ENCODE results near the gene PLEKHA7.

The PLEKHA7 gene

DNA sequence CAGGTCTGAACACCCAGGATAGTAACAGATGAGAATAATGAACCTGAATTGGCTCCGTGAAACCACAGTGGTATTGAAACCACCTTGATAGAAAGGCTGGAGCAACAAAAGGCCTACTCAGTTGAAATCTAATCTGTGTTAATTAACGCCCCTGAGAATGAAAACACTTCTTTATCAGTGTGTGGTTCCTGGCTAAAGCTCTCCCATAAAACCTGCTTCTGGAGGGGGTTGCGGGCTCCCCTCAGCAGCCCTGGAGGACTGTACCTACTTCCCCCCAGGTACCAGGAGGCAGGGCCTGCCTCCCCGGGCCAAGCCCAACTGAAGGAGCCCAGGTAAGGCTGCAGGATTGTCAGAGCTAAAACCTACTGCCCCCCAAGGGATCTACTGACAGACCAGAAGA is 54.6 kb downstream of the PLEKHA7 start:
- H3K4me3 ChIP-seq (ENCODE audit: low read depth, low read length): no peak overlapping the region
- no peak for DNase-seq (ENCODE audit: low read depth)
- TF ChIP-seq, protein P1, sequence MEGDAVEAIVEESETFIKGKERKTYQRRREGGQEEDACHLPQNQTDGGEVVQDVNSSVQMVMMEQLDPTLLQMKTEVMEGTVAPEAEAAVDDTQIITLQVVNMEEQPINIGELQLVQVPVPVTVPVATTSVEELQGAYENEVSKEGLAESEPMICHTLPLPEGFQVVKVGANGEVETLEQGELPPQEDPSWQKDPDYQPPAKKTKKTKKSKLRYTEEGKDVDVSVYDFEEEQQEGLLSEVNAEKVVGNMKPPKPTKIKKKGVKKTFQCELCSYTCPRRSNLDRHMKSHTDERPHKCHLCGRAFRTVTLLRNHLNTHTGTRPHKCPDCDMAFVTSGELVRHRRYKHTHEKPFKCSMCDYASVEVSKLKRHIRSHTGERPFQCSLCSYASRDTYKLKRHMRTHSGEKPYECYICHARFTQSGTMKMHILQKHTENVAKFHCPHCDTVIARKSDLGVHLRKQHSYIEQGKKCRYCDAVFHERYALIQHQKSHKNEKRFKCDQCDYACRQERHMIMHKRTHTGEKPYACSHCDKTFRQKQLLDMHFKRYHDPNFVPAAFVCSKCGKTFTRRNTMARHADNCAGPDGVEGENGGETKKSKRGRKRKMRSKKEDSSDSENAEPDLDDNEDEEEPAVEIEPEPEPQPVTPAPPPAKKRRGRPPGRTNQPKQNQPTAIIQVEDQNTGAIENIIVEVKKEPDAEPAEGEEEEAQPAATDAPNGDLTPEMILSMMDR (IDR thresholded peaks at IDR 0.05; ENCODE audit: low read depth, low read length): no peak
- no peak for TF ChIP-seq MYC (IDR thresholded peaks at IDR 0.05; ENCODE audit: low read depth, low read length)
- TF ChIP-seq, protein P2, sequence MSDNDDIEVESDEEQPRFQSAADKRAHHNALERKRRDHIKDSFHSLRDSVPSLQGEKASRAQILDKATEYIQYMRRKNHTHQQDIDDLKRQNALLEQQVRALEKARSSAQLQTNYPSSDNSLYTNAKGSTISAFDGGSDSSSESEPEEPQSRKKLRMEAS (IDR thresholded peaks at IDR 0.05; ENCODE audit: low read depth, low read length): no peak
- no peak for TF ChIP-seq POLR2A (IDR thresholded peaks at IDR 0.05; ENCODE audit: extremely low read depth, insufficient read length)

DNA sequence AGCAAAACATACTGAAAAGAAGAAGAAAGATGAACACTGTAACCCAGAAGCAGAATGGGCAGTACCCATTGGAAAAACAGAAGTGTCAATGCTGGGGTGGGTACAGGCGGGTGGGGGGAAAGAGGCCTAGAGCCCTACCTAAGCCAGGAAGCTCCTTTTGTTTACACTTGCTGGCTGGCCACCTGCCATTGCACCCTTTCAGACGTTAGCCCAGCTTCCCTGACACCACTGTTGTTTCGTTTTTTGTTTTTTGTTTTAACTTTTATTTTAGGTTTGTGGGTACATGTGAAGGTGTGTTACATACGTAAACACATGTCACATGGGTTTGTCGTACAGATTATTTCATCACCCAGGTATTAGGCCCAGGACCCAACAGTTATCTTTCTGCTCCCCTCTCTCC is 55.4 kb downstream of the PLEKHA7 start:
- TF ChIP-seq, protein P1 (IDR thresholded peaks at IDR 0.05; ENCODE audit: low read depth, low read length): no peak
- no peak for TF ChIP-seq MYC (IDR thresholded peaks at IDR 0.05; ENCODE audit: low read depth, low read length)
- no peak for TF ChIP-seq POLR2A (IDR thresholded peaks at IDR 0.05; ENCODE audit: extremely low read depth, insufficient read length)
- TF ChIP-seq, protein P2 (IDR thresholded peaks at IDR 0.05; ENCODE audit: low read depth, low read length): no peak
- no peak for DNase-seq (ENCODE audit: low read depth)

DNA sequence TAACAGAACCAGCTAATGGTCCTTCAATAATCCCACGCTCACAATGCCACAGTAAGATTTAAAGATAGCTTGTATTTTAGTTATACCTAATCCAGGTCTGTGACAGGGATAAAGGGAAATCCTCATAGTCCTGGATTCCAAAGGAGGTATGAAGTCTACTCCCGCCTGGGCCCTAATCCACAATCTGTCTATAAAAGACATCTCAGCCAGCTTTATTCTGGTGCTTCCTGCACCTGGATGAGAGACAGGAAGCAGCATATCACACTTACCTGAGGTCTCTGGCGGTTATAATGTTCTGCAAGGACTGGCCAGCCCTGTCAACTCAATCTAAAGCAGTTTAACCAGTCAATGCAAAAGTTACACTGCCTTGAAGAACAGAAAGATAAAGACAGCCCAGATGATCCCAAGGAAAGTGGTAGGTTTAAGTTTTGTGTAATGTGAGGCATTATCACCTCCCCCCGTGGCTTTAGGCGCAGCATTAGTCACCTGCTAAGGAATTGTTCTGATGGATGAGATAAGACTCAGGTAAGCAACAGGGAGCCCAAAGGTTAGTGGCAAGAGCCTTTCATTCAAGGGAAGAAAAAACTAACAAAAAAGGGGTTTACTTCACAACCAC is 57.6 kb downstream of the PLEKHA7 start:
- no peak for DNase-seq (ENCODE audit: low read depth)
- H3K4me3 ChIP-seq (ENCODE audit: low read depth, low read length): no peak overlapping the region
- TF ChIP-seq, protein P1 (IDR thresholded peaks at IDR 0.05; ENCODE audit: low read depth, low read length): no peak
- TF ChIP-seq MYC (IDR thresholded peaks at IDR 0.05; ENCODE audit: low read depth, low read length) (no peak), POLR2A (IDR thresholded peaks at IDR 0.05; ENCODE audit: extremely low read depth, insufficient read length) (no peak)
- TF ChIP-seq, protein P2 (IDR thresholded peaks at IDR 0.05; ENCODE audit: low read depth, low read length): no peak

More for the DNA sequence above, 55.4 kb downstream of the PLEKHA7 start:
- H3K4me3 ChIP-seq (ENCODE audit: low read depth, low read length): no peak overlapping the region

DNA sequence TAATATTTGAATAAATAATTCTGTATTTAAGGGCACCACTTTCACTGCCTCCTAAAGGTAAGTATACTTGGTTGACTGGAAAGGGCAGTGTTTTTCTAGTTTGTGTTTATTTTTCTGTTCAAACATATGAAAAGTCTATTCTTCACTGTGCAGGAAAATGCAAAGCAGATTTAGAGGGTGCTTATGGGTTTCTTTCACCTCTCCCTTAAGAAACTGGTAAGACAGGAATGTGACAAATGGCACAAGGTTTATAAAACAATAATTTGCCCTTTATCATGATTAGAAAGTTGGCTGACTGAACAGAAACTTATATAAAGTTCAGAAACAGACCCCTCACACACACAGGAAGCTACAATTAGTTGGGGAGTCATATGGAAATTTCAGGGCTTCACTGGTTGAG is 60.6 kb downstream of the PLEKHA7 start:
- DNase-seq (ENCODE audit: low read depth): no peak
- no peak overlapping the region for H3K4me3 ChIP-seq (ENCODE audit: low read depth, low read length)
- TF ChIP-seq POLR2A (IDR thresholded peaks at IDR 0.05; ENCODE audit: extremely low read depth, insufficient read length) (no peak), MYC (IDR thresholded peaks at IDR 0.05; ENCODE audit: low read depth, low read length) (no peak)
- TF ChIP-seq, protein P1 (IDR thresholded peaks at IDR 0.05; ENCODE audit: low read depth, low read length): no peak
- TF ChIP-seq, protein P2 (IDR thresholded peaks at IDR 0.05; ENCODE audit: low read depth, low read length): no peak

DNA sequence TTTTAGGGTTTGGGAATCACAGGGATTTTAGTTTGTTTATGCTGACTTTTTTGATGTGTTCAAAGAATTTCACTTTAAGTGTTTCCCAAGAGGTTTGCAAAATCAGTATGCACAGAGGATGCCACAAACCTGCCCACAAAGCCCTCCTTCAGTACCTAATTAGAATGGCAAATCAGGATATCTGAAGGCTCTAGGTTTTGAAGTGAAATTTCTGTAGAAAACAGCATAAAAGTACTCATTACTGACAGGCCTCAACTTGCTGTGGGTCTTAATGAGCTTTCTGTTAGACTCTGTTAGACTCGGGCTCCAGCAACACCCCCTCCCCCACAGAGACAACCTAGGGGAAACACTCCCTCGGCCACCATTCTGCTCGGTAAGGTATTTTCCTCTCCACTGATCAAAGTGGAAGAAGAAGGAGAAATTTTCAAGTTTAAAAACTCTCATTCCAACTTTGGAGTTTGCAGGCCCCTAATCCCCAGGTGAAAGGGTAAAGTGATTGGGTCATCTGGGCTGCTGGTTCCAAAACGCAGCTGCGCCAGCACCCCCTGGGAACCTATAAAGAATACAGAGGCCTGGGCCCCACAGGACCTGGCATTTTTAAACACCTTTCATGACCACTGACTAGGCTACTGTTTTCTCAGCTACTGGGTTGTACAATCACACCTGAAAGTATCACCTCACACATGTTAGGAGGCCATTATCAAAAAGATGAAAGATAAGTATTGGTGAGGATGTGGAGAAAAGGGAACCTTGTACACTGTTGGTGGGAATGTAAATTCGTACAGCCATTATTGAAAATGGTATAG is 67.5 kb downstream of the PLEKHA7 start:
- no peak for DNase-seq (ENCODE audit: low read depth)
- TF ChIP-seq POLR2A (IDR thresholded peaks at IDR 0.05; ENCODE audit: extremely low read depth, insufficient read length) (no peak), MYC (IDR thresholded peaks at IDR 0.05; ENCODE audit: low read depth, low read length) (no peak)
- TF ChIP-seq, protein P1 (IDR thresholded peaks at IDR 0.05; ENCODE audit: low read depth, low read length): no peak
- TF ChIP-seq, protein P2 (IDR thresholded peaks at IDR 0.05; ENCODE audit: low read depth, low read length): no peak
- H3K4me3 ChIP-seq (ENCODE audit: low read depth, low read length): no peak overlapping the region
